Adrenal gland (tissue), 5 donors: ENCODE data around the gene CRADD.

Experiments
- POLR2A ChIP-seq, 2 donors: fragments of 450-650 bp; IDR thresholded peaks; one replicate each; pipeline ENCODE4 v1.6.1; 2017; ENCODE audit warnings: antibody characterized with exemption in 2 of 2, mild to moderate bottlenecking in 2 of 2, moderate library complexity in 1 of 2
- TF ChIP-seq, protein P1 (sequence below), 6 experiments: fragments of 450-650 bp in 4 of 6; fragments of 200-600 bp in 2 of 6; sonication (generic) in 1 of 6; IDR thresholded peaks; 1 replicate in 5 of 6; 2 replicates in 1 of 6; pipeline versions ENCODE4 v1.5.1 to v1.8.0; 2016 to 2021; ENCODE audit warnings: antibody characterized with exemption in 6 of 6, mild to moderate bottlenecking in 2 of 6, moderate library complexity in 1 of 6
- donor health status: DM: no; HTN: no; CAD: no.

DNA sequence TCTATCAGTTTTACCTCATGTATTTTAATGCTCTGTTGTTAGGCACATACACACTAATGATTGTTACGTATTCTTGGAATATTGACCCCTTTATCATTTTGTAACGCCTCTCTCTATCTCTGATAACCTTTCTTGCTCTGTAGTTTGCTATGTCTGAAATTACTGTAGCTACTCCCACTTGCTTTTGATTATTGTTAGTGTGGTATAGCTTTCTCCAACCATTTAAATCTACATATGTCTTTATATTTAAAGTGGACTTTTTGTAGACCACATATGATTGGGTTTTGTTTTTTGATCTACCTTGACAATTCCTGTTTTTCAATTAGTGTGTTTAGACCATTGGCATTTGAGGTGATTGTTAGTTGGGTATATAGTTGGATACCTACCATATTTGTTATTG lies 43.4 kb downstream of the CRADD start:
- TF ChIP-seq, protein P1, sequence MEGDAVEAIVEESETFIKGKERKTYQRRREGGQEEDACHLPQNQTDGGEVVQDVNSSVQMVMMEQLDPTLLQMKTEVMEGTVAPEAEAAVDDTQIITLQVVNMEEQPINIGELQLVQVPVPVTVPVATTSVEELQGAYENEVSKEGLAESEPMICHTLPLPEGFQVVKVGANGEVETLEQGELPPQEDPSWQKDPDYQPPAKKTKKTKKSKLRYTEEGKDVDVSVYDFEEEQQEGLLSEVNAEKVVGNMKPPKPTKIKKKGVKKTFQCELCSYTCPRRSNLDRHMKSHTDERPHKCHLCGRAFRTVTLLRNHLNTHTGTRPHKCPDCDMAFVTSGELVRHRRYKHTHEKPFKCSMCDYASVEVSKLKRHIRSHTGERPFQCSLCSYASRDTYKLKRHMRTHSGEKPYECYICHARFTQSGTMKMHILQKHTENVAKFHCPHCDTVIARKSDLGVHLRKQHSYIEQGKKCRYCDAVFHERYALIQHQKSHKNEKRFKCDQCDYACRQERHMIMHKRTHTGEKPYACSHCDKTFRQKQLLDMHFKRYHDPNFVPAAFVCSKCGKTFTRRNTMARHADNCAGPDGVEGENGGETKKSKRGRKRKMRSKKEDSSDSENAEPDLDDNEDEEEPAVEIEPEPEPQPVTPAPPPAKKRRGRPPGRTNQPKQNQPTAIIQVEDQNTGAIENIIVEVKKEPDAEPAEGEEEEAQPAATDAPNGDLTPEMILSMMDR (IDR thresholded peaks at IDR 0.05) = no peak
- TF ChIP-seq POLR2A (IDR thresholded peaks at IDR 0.05) = no peak
